ENCODE results near the gene BLMH.

Gene BLMH

GRCh38 chr17:30321314-30321713 is 29.6 kb upstream of the BLMH start:
- Histone ChIP-seq H3K4me3 (IDR thresholded peaks at IDR 0.05; ENCODE audit: insufficient read depth, low read depth, low read length) (no peak overlapping the region), H3K79me2 (ENCODE audit: insufficient read depth, low read depth) (no peaks in the 10 kb centered on the region), H3K36me3 (ENCODE audit: insufficient read depth) (no peaks in the 10 kb centered on the region), H3K27ac (no peak overlapping the region), H3K4me1 (ENCODE audit: low read depth, poor library complexity, severe bottlenecking) (peaks cover 22% of the 10 kb centered on the region), H2AFZ (ENCODE audit: low read depth) (no peak overlapping the region), H3K9ac (no peak overlapping the region), H3K4me2 (no peak overlapping the region), H4K20me1 (ENCODE audit: insufficient read depth) (no peaks in the 10 kb centered on the region), H3K27me3 (ENCODE audit: insufficient read depth, low read depth) (no peaks in the 10 kb centered on the region)
- no peak for TF ChIP-seq CTCF (conservative IDR thresholded peaks at IDR 0.05; ENCODE audit: low read depth, low read length)

- TF ChIP-seq CTCF (conservative IDR thresholded peaks at IDR 0.05; ENCODE audit: low read depth, low read length): no peak
- no peak overlapping the region for H3K27ac ChIP-seq
- no peak overlapping the region for H3K4me3 ChIP-seq (IDR thresholded peaks at IDR 0.05; ENCODE audit: insufficient read depth, low read depth, low read length)
- H3K4me1 ChIP-seq (ENCODE audit: low read depth, poor library complexity, severe bottlenecking): peaks cover 5% of the 10 kb centered on the region
- no peak overlapping the region for H3K9ac ChIP-seq
- H3K79me2 ChIP-seq (ENCODE audit: insufficient read depth, low read depth): no peaks in the 10 kb centered on the region
- H3K36me3 ChIP-seq (ENCODE audit: insufficient read depth): no peaks in the 10 kb centered on the region
- H3K4me2 ChIP-seq: no peak overlapping the region
- no peaks in the 10 kb centered on the region for H4K20me1 ChIP-seq (ENCODE audit: insufficient read depth)
- H2AFZ ChIP-seq (ENCODE audit: low read depth): no peak overlapping the region
- H3K27me3 ChIP-seq (ENCODE audit: insufficient read depth, low read depth): no peaks in the 10 kb centered on the region
Observed at GRCh38 chr17:30318155-30318554, 26.4 kb upstream of the BLMH start.

- H3K27me3 ChIP-seq (ENCODE audit: insufficient read depth, low read depth): no peaks in the 10 kb centered on the region
- TF ChIP-seq CTCF (conservative IDR thresholded peaks at IDR 0.05; ENCODE audit: low read depth, low read length): no peak
- H2AFZ ChIP-seq (ENCODE audit: low read depth): no peak overlapping the region
- H4K20me1 ChIP-seq (ENCODE audit: insufficient read depth): no peaks in the 10 kb centered on the region
- H3K4me2 ChIP-seq: no peak overlapping the region
- no peaks in the 10 kb centered on the region for H3K4me1 ChIP-seq (ENCODE audit: low read depth, poor library complexity, severe bottlenecking)
- H3K4me3 ChIP-seq (IDR thresholded peaks at IDR 0.05; ENCODE audit: insufficient read depth, low read depth, low read length): no peak overlapping the region
- H3K79me2 ChIP-seq (ENCODE audit: insufficient read depth, low read depth): no peaks in the 10 kb centered on the region
- no peak overlapping the region for H3K27ac ChIP-seq
- H3K9ac ChIP-seq: no peak overlapping the region
- H3K36me3 ChIP-seq (ENCODE audit: insufficient read depth): no peaks in the 10 kb centered on the region
Observed at GRCh38 chr17:30316736-30317135, 25.0 kb upstream of the BLMH start.

DNA sequence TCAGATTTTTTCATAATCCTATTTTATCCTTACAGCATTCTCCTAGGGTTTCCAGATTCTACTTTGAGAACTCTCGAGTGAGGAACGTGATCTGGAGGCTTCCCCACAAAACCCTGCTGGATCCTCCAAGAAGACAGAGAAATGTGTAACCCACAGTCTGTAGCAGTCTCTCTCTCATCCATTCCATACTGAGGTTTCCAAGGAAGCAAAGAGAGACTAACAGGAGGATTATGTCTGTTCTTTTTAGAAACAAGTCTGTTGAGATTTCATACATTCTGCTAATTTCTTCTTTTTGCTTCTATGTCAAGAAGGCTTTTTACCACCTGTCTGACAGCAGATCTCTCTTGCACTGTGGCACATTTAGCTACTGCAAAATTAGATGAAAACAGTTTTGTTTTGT is 23.4 kb upstream of the BLMH start:
- Histone ChIP-seq H3K4me1 (ENCODE audit: low read depth, poor library complexity, severe bottlenecking) (no peaks in the 10 kb centered on the region), H2AFZ (ENCODE audit: low read depth) (no peak overlapping the region), H3K27me3 (ENCODE audit: insufficient read depth, low read depth) (no peaks in the 10 kb centered on the region), H3K36me3 (ENCODE audit: insufficient read depth) (no peaks in the 10 kb centered on the region), H3K4me2 (no peak overlapping the region), H4K20me1 (ENCODE audit: insufficient read depth) (no peaks in the 10 kb centered on the region), H3K79me2 (ENCODE audit: insufficient read depth, low read depth) (no peaks in the 10 kb centered on the region), H3K27ac (no peak overlapping the region), H3K9ac (no peak overlapping the region), H3K4me3 (IDR thresholded peaks at IDR 0.05; ENCODE audit: insufficient read depth, low read depth, low read length) (no peak overlapping the region)
- no peak for TF ChIP-seq CTCF (conservative IDR thresholded peaks at IDR 0.05; ENCODE audit: low read depth, low read length)

GRCh38 chr17:30314474-30314873 is 22.7 kb upstream of the BLMH start:
- Histone ChIP-seq H3K27me3 (ENCODE audit: insufficient read depth, low read depth) (no peaks in the 10 kb centered on the region), H4K20me1 (ENCODE audit: insufficient read depth) (no peaks in the 10 kb centered on the region), H3K27ac (no peak overlapping the region), H3K36me3 (ENCODE audit: insufficient read depth) (no peaks in the 10 kb centered on the region), H3K4me2 (no peak overlapping the region), H3K4me1 (ENCODE audit: low read depth, poor library complexity, severe bottlenecking) (no peaks in the 10 kb centered on the region), H3K4me3 (IDR thresholded peaks at IDR 0.05; ENCODE audit: insufficient read depth, low read depth, low read length) (no peak overlapping the region), H2AFZ (ENCODE audit: low read depth) (no peak overlapping the region), H3K9ac (no peak overlapping the region), H3K79me2 (ENCODE audit: insufficient read depth, low read depth) (no peaks in the 10 kb centered on the region)
- TF ChIP-seq CTCF (conservative IDR thresholded peaks at IDR 0.05; ENCODE audit: low read depth, low read length): no peak
